ENCODE measurements around the gene NUDT17.
"Not testable (repeated sequence)": the region's sequence is repeated elsewhere in the genome, so short reads cannot be mapped to it uniquely, and the experiment has no call there.

The NUDT17 gene

GRCh38 chr1:145845514-145846161, at the start of gene NUDT17:
TSS of gene NUDT17 (plus strand) at chr1:145845630. CDS start at chr1:145845641, 11 bp downstream.
- H3K36me3 Mint-ChIP-seq (ENCODE audit: low read depth) = peaks cover 30% of the 10 kb centered on the region
- H3K27ac Mint-ChIP-seq = no peak within 1 kb of the TSS
- no peaks in the 10 kb centered on the region for H3K4me1 Mint-ChIP-seq (ENCODE audit: low read depth)
- H3K4me3 Mint-ChIP-seq = no peak within 1 kb of the TSS
- H3K9me3 Mint-ChIP-seq = no peaks in the 10 kb centered on the region
- H3K27me3 Mint-ChIP-seq = peaks cover 3% of the 10 kb centered on the region
- intact Hi-C loops (cut with micrococcal nuclease) = loop anchor here (2.0 to 5.0 kb wide), 2 partner anchors 67 to 167 kb away; partner anchors contain the start of gene ITGA10

- Mint-ChIP-seq H3K4me1 (ENCODE audit: low read depth) (peaks cover 7% of the 10 kb centered on the region), H3K4me3 (no peak overlapping the region), H3K9me3 (peaks cover 44% of the 10 kb centered on the region), H3K36me3 (ENCODE audit: low read depth) (peaks cover 72% of the 10 kb centered on the region), H3K27ac (no peak overlapping the region), H3K27me3 (no peaks in the 10 kb centered on the region)
- intact Hi-C loops (cut with micrococcal nuclease) = no loop called here
Measured at GRCh38 chr1:145796753-145797152, 48.7 kb upstream of the NUDT17 start.

- H3K36me3 Mint-ChIP-seq (ENCODE audit: low read depth) = peaks cover 43% of the 10 kb centered on the region
- H3K9me3 Mint-ChIP-seq = peaks cover 44% of the 10 kb centered on the region
- no peak overlapping the region for H3K4me3 Mint-ChIP-seq
- H3K27ac Mint-ChIP-seq = no peak overlapping the region
- intact Hi-C loops (cut with micrococcal nuclease) = no loop called here
- no peaks in the 10 kb centered on the region for H3K27me3 Mint-ChIP-seq
- H3K4me1 Mint-ChIP-seq (ENCODE audit: low read depth) = peaks cover 20% of the 10 kb centered on the region
Measured at GRCh38 chr1:145799806-145800205, 45.6 kb upstream of the NUDT17 start.

- Mint-ChIP-seq H3K9me3 (peaks cover 6% of the 10 kb centered on the region), H3K27ac (no peak overlapping the region), H3K4me3 (no peak overlapping the region), H3K27me3 (no peaks in the 10 kb centered on the region), H3K4me1 (ENCODE audit: low read depth) (peaks cover 17% of the 10 kb centered on the region), H3K36me3 (ENCODE audit: low read depth) (peaks cover 13% of the 10 kb centered on the region)
- intact Hi-C loops (cut with micrococcal nuclease) = no loop called here
Measured at GRCh38 chr1:145804235-145805045, 41.0 kb upstream of the NUDT17 start.

GRCh38 chr1:145805057-145805456, 40.4 kb upstream of the NUDT17 start:
- Mint-ChIP-seq H3K4me1 (ENCODE audit: low read depth) (peaks cover 17% of the 10 kb centered on the region), H3K9me3 (no peaks in the 10 kb centered on the region)
- intact Hi-C loops (cut with micrococcal nuclease) = no loop called here

GRCh38 chr1:145806408-145806807, 39.0 kb upstream of the NUDT17 start:
- Mint-ChIP-seq H3K4me3 (no peak overlapping the region), H3K27me3 (no peaks in the 10 kb centered on the region), H3K9me3 (no peaks in the 10 kb centered on the region), H3K36me3 (ENCODE audit: low read depth) (peaks cover 5% of the 10 kb centered on the region), H3K27ac (no peak overlapping the region), H3K4me1 (ENCODE audit: low read depth) (peaks cover 17% of the 10 kb centered on the region)
- intact Hi-C loops (cut with micrococcal nuclease) = no loop called here

More at GRCh38 chr1:145805057-145805456, 40.4 kb upstream of the NUDT17 start:
- Mint-ChIP-seq H3K27ac (no peak overlapping the region), H3K4me3 (no peak overlapping the region), H3K36me3 (ENCODE audit: low read depth) (peaks cover 6% of the 10 kb centered on the region), H3K27me3 (no peaks in the 10 kb centered on the region)

- Mint-ChIP-seq H3K27ac (no peak overlapping the region), H3K4me3 (no peak overlapping the region), H3K27me3 (no peaks in the 10 kb centered on the region), H3K9me3 (no peaks in the 10 kb centered on the region), H3K4me1 (ENCODE audit: low read depth) (peaks cover 17% of the 10 kb centered on the region), H3K36me3 (ENCODE audit: low read depth) (peaks cover 5% of the 10 kb centered on the region)
- intact Hi-C loops (cut with micrococcal nuclease) = no loop called here
Measured at GRCh38 chr1:145806844-145807243, 38.6 kb upstream of the NUDT17 start.

- H3K36me3 Mint-ChIP-seq (ENCODE audit: low read depth); intact Hi-C loops (cut with micrococcal nuclease); H3K27ac Mint-ChIP-seq; H3K4me1 Mint-ChIP-seq (ENCODE audit: low read depth); H3K4me3 Mint-ChIP-seq; H3K9me3 Mint-ChIP-seq; H3K27me3 Mint-ChIP-seq: not testable (repeated sequence)
Measured at GRCh38 chr1:145812977-145813810, 32.2 kb upstream of the NUDT17 start.

GRCh38 chr1:145818095-145818494, 27.3 kb upstream of the NUDT17 start:
- H3K4me3 Mint-ChIP-seq; intact Hi-C loops (cut with micrococcal nuclease); H3K4me1 Mint-ChIP-seq (ENCODE audit: low read depth); H3K27me3 Mint-ChIP-seq; H3K27ac Mint-ChIP-seq; H3K9me3 Mint-ChIP-seq: not testable (repeated sequence)
- peaks cover 12% of the 10 kb centered on the region for H3K36me3 Mint-ChIP-seq (ENCODE audit: low read depth)

- peak overlapping the region; percentile 98 for H3K27ac Mint-ChIP-seq
- H3K9me3 Mint-ChIP-seq = not testable (repeated sequence)
Measured at GRCh38 chr1:145822779-145823331, 22.6 kb upstream of the NUDT17 start.

GRCh38 chr1:145823565-145824498, 21.6 kb upstream of the NUDT17 start, which contains the start of the genes POLR3C and RNF115:
TSS of gene POLR3C (plus strand) at chr1:145824200. CDS start at chr1:145825777, 1,577 bp downstream.
TSS of gene RNF115 (minus strand) at chr1:145824095. CDS start at chr1:145823873, 222 bp downstream.
- Mint-ChIP-seq H3K27me3 (no peaks in the 10 kb centered on the region), H3K4me3 (peak within 1 kb of the TSS; percentile 95), H3K4me1 (ENCODE audit: low read depth) (peaks cover 28% of the 10 kb centered on the region), H3K27ac (peak within 1 kb of the TSS; percentile 98), H3K36me3 (ENCODE audit: low read depth) (peaks cover 62% of the 10 kb centered on the region), H3K9me3 (no peaks in the 10 kb centered on the region)
- intact Hi-C loops (cut with micrococcal nuclease) = no loop called here

More at GRCh38 chr1:145822779-145823331, 22.6 kb upstream of the NUDT17 start:
- intact Hi-C loops (cut with micrococcal nuclease); H3K27me3 Mint-ChIP-seq; H3K4me3 Mint-ChIP-seq: not testable (repeated sequence)
- H3K36me3 Mint-ChIP-seq (ENCODE audit: low read depth) = peaks cover 52% of the 10 kb centered on the region
- peaks cover 23% of the 10 kb centered on the region for H3K4me1 Mint-ChIP-seq (ENCODE audit: low read depth)

- Mint-ChIP-seq H3K36me3 (ENCODE audit: low read depth) (peaks cover 64% of the 10 kb centered on the region), H3K4me3 (peak overlapping the region; percentile 95), H3K27me3 (no peaks in the 10 kb centered on the region), H3K27ac (peak overlapping the region; percentile 98), H3K4me1 (ENCODE audit: low read depth) (peaks cover 28% of the 10 kb centered on the region), H3K9me3 (no peaks in the 10 kb centered on the region)
- intact Hi-C loops (cut with micrococcal nuclease) = no loop called here
Measured at GRCh38 chr1:145824499-145824842, 21.0 kb upstream of the NUDT17 start.

- Mint-ChIP-seq H3K27ac (no peak overlapping the region), H3K4me3 (no peak overlapping the region), H3K36me3 (ENCODE audit: low read depth) (peaks cover 77% of the 10 kb centered on the region), H3K9me3 (no peaks in the 10 kb centered on the region), H3K27me3 (no peaks in the 10 kb centered on the region), H3K4me1 (ENCODE audit: low read depth) (peaks cover 28% of the 10 kb centered on the region)
- intact Hi-C loops (cut with micrococcal nuclease) = no loop called here
Measured at GRCh38 chr1:145826030-145826429, 19.4 kb upstream of the NUDT17 start.

All from dendritic cell treated with granulocyte-macrophage colony-stimulating factor and Interleukin-4, amounts not matched to agents 40 ng/mL and 50 ng/mL, for 4 days (primary cell).